HG03135 (cell line): ENCODE results near the gene KDM5C.

Experiments used
- ATAC-seq: cut with Tn5 transposase; IDR thresholded peaks from one replicate; pipeline ENCODE4 v1.9.1; 2021; ENCODE audit warnings: mild to moderate bottlenecking, moderate library complexity; ENCODE audit not compliant: unreplicated experiment

KDM5C gene

DNA sequence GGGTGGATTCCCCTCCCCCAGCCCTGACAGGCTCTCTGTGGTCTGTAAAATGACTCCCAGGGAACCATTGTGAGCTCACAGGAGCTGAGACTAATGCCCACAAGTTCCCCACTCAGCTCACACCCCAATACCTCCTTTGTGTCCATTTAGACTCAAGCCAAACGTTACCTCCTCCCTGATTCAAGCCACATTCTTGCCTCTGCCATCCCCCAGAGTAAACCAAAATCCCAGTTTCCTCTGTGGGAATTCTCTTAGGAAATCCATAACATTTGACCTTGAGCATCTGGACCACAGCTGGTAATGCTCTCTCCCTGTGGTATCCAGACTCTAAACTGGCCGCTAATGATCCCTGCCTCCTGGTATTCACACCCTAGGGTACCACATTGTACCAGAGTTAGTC, 26.3 kb upstream of the KDM5C start:
- no peak for ATAC-seq

DNA sequence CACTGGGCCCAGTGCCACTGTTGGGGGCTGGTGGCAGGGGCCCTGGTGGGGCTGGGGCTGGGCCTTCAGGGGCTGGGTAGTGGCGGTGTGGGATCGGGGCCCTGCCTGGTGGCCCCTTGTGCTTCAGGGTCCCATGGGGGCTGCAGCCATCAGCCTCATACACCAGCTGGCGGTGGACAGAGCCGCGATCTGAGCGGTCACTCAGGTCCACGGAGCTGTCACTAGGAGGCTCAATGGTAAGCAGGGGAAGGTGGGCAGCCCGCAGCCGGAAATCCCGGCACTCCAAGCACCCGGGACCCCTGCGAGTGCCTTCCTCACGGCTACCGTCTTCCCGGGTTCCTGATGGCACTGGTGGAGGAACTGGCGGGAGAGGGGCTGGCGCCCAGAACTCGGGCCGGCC, 25.5 kb upstream of the KDM5C start:
- ATAC-seq, result no peak

DNA sequence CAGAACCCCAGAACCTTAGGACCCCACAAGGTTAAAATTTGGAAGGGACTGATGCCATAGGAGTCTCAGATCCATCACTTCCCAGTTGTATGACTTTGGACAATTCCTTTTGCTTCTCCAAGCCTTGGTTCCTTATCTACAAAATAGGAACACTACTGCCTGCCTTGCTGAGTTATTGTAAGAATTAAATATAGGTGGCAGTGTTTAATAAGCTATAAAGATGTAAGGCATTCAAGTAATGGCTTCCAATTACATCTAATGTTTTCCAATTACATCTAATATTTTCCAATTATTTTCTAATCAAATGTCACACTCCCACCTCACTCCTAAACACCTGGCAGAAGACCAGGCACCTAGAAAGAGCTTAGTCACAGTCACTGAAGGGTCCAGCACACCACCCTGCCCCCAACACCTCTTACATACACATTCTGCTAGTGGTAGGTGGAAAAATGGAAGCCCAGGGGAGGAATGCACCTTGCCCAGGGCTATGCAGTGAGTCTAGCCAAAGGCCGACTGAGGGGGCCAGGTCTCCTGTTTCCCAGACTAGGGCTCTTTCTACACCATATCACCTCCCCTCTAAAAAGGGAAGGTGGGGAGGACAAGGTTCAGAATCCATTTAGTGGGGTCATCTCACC, 24.5 kb upstream of the KDM5C start:
- no peak for ATAC-seq

DNA sequence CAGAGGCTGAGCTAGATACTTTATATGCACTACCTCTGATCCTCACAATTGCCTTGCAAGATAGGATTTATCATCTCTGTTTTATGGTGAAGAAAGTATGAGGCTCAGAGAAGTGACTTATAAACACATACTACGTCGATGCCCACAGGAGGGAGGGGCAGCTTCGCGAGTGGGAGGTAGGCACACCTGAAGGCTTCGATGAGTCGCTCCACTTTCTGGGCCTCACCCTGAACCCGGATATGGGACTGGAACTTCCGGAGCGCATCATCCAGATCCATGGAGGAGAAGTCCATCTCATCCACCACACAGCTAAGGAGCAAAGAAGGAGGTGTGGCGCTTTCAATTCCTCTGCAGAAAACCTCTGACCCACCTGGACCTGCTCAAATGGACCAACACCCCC, 22.9 kb upstream of the KDM5C start:
- ATAC-seq, result no peak

DNA sequence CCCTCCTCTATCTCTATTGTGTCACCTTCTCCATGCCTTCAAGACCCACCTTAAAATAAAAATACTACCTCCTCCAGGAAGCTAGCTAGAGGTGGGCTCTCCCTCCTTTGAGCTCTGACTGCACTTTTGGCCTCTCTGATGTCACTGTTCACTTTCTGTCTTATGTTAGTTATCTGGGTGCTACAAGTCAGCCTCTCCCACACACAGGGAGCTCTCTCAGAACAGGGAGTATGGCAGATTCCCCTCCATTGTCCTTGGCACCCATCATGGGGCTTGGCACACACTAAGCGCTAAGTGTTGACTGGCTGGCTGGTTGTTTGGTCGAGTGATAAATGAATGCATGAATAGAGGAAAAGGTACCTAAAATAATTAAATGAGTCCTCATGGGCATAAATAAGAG, 21.2 kb upstream of the KDM5C start:
- no peak for ATAC-seq

DNA sequence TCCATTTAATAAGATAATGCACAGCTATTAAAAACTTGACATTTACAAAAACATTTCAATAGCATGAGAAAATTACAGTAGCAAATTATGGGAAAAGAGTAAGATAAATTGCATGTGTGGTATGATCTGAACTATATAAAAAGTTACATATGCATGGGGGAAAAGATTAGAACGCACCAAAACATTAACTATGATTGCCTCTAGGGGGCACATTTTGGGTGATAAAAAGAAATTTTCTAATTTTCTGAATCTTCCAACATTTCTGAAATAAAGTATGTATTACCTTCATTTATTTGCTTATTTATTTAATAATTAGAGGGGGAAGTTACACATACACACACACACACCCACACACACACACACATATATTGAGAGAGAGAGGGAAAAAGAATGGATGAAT, 19.6 kb upstream of the KDM5C start:
- no peak for ATAC-seq

DNA sequence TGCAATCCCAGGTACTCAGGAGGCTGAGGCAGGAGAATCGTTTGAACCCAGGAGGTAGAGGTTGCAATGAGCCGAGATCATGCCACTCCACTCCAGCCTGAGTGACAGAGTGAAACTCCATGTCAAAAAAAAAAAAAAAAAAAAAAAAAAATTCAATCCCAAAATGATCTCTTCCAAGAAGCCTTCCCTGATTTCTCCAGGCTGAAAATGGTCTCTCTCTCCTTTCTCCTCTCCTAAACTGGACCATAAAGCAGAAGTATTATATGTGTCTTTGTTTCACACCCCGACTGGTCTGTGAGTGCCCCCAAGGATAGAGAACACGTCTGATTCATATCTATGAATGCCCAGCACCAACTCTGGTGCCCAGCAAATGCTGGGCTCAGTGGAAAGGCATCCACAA, 17.3 kb upstream of the KDM5C start:
- no peak for ATAC-seq

DNA sequence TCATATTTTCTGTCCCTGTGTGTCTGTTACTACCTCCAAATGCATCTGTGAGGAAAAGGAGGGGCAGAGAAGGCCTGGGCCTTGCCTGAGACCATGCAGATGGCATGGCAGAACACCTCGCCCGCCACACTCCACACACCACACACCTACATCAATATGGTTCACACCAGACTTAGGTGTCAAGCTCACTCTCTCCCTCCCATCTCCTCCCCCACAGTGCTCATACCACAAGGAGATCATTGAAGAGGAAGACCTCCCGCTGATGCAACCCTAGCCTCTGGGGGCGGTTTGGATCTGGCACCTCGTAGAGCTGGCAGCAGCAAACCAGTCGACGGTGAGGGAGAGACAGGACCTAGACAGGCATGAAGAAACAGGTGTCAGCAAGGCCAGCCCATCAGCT, 16.6 kb upstream of the KDM5C start:
- no peak for ATAC-seq

DNA sequence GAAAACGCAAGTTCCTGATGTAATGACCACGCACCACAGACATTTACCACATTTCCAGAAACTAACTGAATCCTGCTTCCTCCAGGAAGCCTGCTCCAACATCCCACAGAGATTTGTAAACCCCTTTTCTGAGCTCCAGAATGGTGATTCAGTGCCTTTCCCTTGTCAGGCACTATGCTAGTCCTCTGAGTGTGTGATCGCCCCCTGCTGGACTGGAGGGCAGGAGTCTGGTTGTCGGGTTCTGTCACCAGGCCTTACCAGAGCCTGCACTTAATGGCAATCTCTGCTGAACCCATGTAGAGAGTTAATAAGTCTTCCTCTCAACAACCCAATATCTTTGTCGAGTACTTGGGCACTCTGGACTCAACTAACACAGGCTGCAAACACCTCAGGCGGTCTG, 14.5 kb upstream of the KDM5C start:
- ATAC-seq, result no peak

DNA sequence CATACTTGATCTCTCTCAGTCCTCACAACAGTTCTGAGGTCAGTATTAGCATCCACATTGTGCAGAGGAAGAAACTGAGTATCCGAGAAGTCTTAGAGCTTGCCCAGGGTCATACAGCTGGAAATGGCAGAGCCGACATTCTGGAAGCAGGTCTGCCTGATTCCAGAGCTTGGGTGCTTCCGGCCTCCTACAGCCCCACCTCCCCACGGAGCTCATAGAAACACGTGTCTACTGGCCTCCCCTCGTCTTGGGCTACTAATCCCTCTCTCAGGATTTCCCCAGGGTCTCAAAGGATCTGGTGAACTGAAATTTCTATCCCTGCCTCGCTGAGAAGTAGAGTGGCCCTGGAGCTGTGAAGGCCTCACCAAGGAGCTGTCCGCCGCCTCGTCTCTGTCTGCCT, 12.0 kb upstream of the KDM5C start:
- ATAC-seq, result no peak

DNA sequence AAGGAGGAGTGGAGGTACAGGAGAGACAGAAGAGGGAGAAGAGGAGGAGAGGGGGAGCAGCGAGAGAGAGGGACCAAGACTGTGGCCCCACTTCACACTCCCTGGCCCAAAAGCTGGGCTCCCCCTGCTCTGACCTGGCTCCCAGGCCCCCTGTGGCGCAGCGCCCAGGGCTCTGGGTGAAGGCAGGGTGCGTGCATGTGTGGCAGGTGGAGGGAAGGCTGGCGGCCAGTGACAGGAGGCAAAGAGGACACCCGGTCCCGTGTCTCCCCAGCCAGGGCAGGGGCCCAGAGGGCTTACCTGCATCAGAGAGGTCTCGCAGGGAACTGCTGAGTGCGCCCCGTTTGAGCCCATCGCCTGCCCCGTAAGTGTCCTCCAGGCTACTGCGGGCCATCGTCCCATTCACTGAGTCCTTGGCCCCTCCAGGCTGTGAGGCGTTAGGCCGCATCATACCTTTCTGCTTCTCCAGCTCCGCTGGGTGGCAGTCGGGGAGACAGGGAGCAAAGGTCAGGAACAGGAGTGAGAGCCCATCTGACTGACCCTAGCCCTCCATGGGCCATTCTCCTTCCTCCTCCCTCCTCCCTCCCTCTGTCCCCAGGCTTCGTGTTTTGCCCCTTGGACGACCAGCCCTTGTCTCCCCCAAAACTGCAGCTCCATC, 11.1 kb upstream of the KDM5C start:
- ATAC-seq, result no peak

DNA sequence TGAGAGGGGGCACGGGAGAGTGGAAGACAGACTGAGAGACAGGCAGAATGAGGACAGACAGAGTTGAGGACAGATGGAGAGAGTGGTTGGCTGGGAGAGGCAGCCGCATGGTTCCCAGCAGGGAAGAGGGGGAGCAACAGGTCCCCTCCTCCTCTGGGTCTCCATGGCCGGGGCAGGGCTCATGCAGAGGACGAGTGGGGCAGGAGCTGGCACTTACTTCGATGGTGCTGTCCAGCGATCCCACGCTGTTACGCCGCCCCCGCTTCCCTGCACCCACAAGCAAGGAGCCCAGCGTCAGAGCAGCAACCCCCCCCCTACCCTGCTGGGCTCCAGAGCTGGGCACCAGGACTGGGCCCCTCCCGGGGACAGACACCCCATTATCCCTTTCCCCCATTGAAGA, 10.6 kb upstream of the KDM5C start:
- ATAC-seq, result no peak

DNA sequence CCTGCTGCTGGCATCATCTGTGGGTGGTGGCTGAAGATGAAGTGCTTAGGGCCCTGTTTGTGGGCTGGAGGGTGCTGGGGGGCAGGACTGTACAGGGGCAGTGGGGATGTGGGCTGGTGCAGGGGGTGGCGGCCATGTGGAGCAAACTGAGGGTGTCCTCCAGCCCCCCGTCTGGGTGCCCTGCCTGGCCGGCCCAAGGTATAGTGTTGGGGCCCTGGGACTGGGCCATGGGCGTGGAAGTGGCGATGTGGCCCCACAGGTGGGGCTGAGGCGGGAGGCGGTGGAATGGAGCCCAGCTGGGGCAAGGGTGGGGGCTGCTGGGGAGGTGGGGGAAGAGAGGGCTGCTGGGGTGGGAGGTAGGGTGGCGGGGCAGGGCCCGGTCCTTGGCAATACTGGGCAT, 9.5 kb upstream of the KDM5C start:
- ATAC-seq, result no peak

DNA sequence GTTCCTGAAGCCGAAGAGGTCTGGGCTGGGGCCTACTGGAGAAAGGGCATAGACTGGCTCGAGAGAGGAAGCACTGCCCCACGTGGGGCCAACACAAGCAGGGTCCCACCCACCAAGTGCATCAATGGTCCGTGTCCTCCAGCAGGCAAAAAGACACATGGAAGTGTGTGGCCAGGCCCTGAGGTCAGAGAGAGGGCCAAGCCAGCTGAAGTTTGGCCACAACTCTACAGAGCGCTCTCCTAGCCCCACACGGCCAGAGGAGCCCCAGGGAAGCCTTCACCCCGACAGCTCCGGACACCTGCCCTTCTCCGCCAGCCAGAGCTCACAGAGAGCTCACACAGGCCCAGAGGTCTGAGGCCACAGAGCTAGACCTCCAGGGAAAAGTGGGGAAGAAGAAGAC, 8.5 kb upstream of the KDM5C start:
- ATAC-seq, result no peak

DNA sequence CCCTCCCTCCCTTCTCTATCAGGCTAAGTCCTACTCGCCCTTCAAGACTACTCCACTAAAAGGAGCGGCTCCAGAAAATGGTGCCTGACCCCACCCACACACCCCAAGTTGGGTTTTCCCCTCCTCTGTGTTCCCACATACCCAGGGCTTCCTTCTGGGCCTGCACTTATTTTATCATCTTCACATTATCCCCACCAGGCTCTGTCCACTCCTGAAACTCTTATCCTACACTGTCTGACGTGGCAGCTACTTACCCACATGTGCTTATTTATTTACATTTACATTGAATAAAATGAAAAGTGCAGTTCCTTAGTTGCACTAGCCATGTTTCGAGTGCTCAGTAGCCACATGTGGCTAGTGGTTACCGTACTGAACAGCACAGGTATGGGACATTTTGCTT, 5.1 kb upstream of the KDM5C start:
- ATAC-seq, result no peak

DNA sequence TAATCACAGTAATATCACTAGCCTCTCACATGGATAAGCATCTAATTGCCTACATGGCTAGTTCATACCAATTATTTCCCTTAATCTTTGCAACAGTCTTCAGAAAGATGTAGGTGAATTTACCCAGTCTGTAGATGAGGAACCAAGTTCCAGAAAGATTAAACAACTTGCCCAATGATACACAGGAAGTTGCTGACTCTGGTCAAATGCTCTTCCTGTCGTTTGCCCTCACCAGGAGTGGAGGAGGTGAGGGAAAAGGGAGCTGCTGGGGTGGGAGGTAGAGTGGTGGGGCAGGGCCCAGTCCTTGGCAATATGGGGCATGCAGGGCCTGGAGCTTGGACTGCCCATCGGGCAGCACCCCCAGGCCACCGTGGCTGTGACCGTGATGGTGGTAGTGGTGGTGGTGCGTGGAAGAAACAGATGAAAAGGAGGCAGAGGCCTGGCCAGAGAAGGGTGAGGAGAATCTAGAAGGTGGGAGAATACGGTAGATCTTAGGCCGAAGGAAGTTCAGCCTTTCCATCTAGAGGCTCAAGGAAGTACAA, 2.3 kb upstream of the KDM5C start:
- ATAC-seq, result no peak

DNA sequence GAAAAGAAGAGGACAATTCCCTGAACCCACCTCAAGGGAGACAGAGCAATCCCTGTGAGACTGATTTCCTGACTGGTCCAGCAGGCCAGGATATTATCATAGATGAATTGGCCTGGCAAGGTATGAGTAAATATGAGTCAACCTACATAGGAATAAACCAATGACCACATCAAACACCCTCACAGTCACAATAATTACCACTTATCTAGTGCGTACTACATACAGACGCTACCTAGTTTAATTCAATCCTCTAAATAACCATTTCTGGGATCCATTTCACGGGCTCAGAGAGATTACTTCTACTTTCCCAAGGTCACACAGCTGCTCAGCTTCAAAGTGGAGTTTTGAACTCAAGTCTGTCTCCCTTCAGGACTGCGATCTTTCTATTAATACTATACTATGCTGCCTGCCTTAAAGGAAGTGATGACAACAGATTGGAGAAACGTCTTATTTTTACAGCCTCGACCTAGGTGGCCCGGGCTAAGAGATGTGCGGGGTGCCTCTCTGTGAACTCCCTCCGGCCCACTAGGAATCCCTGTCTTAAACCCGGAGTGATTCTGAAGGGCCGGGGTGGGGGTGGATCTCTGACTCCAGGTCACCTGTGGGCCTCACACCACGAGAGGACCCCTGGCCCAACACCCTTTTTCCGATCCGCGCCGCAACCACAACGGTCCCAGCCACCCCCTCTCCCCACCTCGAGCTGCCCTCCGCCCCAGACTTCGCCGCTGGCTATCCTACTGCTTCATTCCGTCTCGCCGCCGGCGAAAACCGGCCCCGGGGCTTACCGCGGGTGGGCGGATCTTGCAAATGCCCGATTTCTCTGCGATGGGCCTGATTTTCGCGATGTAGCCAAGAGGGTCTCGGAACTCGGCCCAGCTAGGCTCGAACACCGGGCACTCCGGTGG, 800 bp downstream of the KDM5C start:
- ATAC-seq, result peak; percentile 11

DNA sequence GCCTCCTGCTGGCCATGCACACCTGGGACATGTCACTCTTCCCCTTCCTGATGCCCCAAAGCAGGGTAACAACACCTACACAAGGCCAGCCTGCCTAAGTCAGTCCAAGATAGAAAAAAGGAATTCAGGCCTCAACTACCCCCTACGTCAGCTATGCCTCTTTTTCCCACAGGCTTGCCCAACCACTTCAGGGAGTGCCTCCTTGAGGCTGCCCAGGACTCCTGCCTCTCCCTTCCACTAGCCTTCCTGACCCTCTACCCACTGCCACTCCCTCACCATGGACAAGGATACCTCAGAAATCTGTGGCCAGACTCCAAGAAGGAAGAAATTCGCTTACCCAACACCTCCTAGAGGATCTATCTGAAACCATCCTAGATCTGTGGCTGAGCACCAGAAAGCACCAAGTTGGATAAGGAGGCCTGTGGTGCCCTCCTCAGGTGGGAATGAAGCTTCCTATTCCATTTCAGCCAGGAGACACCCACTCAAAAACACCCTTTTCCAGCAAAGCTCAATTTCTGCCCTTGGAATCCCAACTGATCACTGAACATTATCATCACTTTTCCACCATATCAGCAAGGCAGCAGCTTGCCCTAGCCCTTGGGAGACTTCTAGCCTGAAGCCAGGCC, 1.8 kb downstream of the KDM5C start:
- no peak for ATAC-seq

DNA sequence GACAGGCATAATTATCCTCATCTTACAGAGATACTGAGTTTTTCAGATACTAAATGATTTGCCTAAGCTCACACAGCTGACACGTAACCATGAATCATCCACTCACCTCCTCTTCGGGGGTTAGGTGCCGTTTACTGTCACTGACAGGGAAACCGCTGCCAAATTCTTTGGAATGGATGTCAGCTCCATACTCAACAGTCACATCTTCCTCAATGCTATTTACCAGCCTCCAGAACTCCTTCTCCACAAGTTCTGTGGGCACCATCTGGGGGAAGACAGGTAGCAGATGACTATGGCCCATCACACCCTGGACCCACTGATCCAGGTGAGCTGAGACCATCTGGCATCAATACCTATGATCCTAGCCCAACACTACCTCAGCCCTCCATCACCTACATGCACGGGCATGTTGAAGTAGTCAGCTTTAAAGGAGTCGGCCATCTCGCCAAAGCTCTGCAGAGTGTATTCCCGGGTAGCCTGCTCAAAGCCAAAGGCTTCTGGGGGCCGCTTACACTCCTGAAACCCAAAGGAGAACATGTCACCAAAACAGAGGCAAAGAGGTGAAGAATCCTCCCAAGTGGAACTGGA, 13.5 kb downstream of the KDM5C start:
- no peak for ATAC-seq

DNA sequence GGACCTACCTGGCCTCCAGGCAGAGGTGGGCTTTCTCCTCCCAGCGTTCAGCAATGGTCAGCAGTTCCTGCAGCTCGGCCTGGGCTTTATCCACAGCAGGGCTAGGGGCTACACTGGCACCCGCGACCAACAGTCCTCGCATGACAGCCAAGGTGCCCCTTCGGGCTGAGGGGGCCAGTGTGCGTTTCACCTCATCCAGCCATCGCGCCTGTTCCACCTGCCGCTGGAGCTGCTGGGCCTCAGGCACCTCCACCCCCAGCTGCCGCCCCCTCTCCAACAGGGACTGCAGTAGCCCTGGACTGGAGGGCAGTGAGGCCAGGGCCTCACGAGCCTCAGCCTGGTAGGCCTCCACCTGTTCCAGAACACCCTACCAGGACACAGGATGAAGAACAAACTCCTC, 28.3 kb downstream of the KDM5C start:
- ATAC-seq, result no peak

DNA sequence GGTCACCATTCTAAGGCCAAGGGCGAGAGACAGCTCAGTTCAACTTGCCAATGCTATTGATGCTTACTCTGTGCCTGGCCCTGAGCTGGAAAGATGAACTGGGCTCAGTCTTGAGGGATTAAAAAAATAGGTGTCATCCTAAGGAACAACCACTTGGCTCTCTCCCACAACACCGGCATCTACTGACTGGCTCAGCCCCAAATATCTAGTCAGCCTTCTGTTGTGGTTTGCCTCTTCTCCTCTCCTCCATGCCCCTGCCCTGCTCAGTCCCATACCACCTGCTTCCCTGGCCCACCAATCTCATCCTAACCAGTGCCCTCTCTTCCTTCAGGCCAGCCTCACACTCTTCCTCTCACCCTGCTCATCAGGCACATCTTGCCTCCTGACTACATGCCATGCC, 29.6 kb downstream of the KDM5C start:
- no peak for ATAC-seq
